K562 (cell line): Measurements from ENCODE around the gene RSAD1. TPM values are rescaled to one million over a fixed set of nuclear protein-coding genes. Genes with fewer than 3 reads are reported as not detected.

Source experiments
- BACH1 ChIP-seq: fragments of 200-800 bp; sonication (Bioruptor generic); IDR thresholded peaks from 2 replicates; pipeline ENCODE4 v1.6.1; 2016; ENCODE audit warnings: missing genetic modification characterization, missing compliant biosample characterization
- CREM ChIP-seq: IDR thresholded peaks from 2 replicates; pipeline ENCODE4 v1.6.1; 2014; ENCODE audit warnings: antibody characterized with exemption, low read depth
- DMBX1 ChIP-seq: fragments of 250-450 bp; sonication (Bioruptor Pico); IDR thresholded peaks from 2 replicates; pipeline ENCODE4 v1.8.0; 2022; ENCODE audit warnings: inconsistent platforms, mild to moderate bottlenecking, moderate library complexity, borderline replicate concordance
- DPF2 ChIP-seq: fragments of 450-650 bp; IDR thresholded peaks from 2 replicates; pipeline ENCODE4 v1.6.1; 2016
- E4F1 ChIP-seq: fragments of 250-450 bp; sonication (Bioruptor Pico); IDR thresholded peaks from 2 replicates; pipeline ENCODE4 v1.5.0; 2021; ENCODE audit warnings: mild to moderate bottlenecking, borderline replicate concordance
- IRF2 ChIP-seq: sonication (generic); formaldehyde crosslinking; IDR thresholded peaks from 2 replicates; pipeline ENCODE4 v1.8.1; 2022; ENCODE audit warnings: mild to moderate bottlenecking, missing genetic modification reagents
- POLR2AphosphoS5 ChIP-seq: IDR thresholded peaks from 2 replicates; pipeline ENCODE4 v1.6.1; 2011; ENCODE audit warnings: mild to moderate bottlenecking, low read depth, low read length, moderate library complexity; ENCODE audit not compliant: control insufficient read depth, insufficient read depth
- REST ChIP-seq, 2 experiments: fragments of 450-650 bp; formaldehyde crosslinking in 1 of 2; IDR thresholded peaks; 2 replicates each; pipeline versions ENCODE4 v1.4.0 to v1.6.1; 2014 to 2020; ENCODE audit warnings: mild to moderate bottlenecking in 2 of 2, borderline replicate concordance in 1 of 2, low read depth in 1 of 2
- TBP ChIP-seq: optimal IDR thresholded peaks from 2 replicates; pipeline ENCODE3; 2011; ENCODE audit warnings: low read depth, low read length, improper control_type of control experiment
- U2AF2 ChIP-seq: fragments of 200-400 bp; formaldehyde crosslinking; optimal IDR thresholded peaks from 2 replicates; pipeline ENCODE3; 2017; ENCODE audit warnings: low read depth, mild to moderate bottlenecking, low read length
- ZBTB9 ChIP-seq: fragments of 450-650 bp; formaldehyde crosslinking; IDR thresholded peaks from 2 replicates; pipeline ENCODE4 v1.4.0; 2020; ENCODE audit warnings: mild to moderate bottlenecking, moderate library complexity
- ZNF134 ChIP-seq: fragments of 250-450 bp; sonication (Bioruptor Pico); conservative IDR thresholded peaks from 2 replicates; pipeline ENCODE4 v1.4.0; 2020
- ZNF224 ChIP-seq: sonication (generic); formaldehyde crosslinking; IDR thresholded peaks from 2 replicates; pipeline ENCODE4 v1.8.0; 2022; ENCODE audit warnings: mild to moderate bottlenecking, missing genetic modification reagents
- ZNF282 ChIP-seq: sonication (generic); formaldehyde crosslinking; IDR thresholded peaks from 2 replicates; pipeline ENCODE4 v1.8.1; 2023; ENCODE audit warnings: missing genetic modification reagents
- ZNF449 ChIP-seq: fragments of 250-450 bp; sonication (Bioruptor Pico); IDR thresholded peaks from 2 replicates; pipeline ENCODE4 v1.8.0; 2022; ENCODE audit warnings: moderate library complexity, mild to moderate bottlenecking, inconsistent platforms
- ZZZ3 ChIP-seq: fragments of 450-650 bp; IDR thresholded peaks from 2 replicates; pipeline ENCODE4 v1.6.1; 2016; ENCODE audit warnings: antibody characterized with exemption, mild to moderate bottlenecking, moderate library complexity
- polyA plus RNA-seq, 8 experiments: library from polyadenylated mRNA; depleted of rRNA in 4 of 8; stranded (reverse) in 5 of 8; unstranded in 3 of 8; fragments of >200 nt; fragmentation: Nextera tagmentation in 2 of 8; fragmentation: Illumina TruSeq in 1 of 8; extraction: Ambion mirVana in 2 of 8; extraction: Trizol in 1 of 8; gene quantifications; 2 replicates each; pipeline versions ENCODE4 v1.2.1 to v1.2.3, GENCODE V29; 2011 to 2014; ENCODE audit warnings: inconsistent platforms in 1 of 8, missing spikeins in 1 of 8
- total RNA-seq, 7 experiments: library from RNA; depleted of rRNA in 6 of 7; stranded (reverse); fragments of >200 nt in 6 of 7; fragmentation: Illumina TruSeq in 2 of 7; extraction: Trizol in 2 of 7; gene quantifications; 2 replicates each; pipeline versions ENCODE4 v1.2.1 to v1.2.3, GENCODE V29; 2011 to 2021; ENCODE audit warnings: low replicate concordance in 1 of 7

The RSAD1 gene
- total and polyA plus RNA-seq, 9 of the 15 experiments (the other 6 are each of a cell fraction or from before 2014, with no cell fraction given), result 4.5 to 42.5 (median 26.8) TPM

- TF ChIP-seq ZNF134 (CRISPR knock-in tag) (0 out of 2 replicates have a peak, but pooled peaks have one; percentile 71), U2AF2 (no peak), TBP (no peak), ZBTB9 (CRISPR knock-in tag) (peak; percentile 81), IRF2 (CRISPR knock-in tag) (no peak), ZNF449 (CRISPR knock-in tag) (peak; percentile 93), DMBX1 (peak; percentile 91), DPF2 (no peak), ZZZ3 (no peak), ZNF282 (no peak), BACH1 (tag) (peak; percentile 83), REST (IDR thresholded peaks at IDR 0.05; ENCODE audit: borderline replicate concordance) (no peak), REST (CRISPR knock-in tag; IDR thresholded peaks at IDR 0.05; ENCODE audit: low read depth) (no peak), POLR2AphosphoS5 (no peak), E4F1 (CRISPR knock-in tag) (no peak), CREM (no peak), ZNF224 (CRISPR knock-in tag) (no peak)
Measured at GRCh38 chr17:50448643-50449042, 30.0 kb upstream of the RSAD1 start (continued).
